CD4-positive, alpha-beta T cell (primary cell): ENCODE results near the gene MORN4. TPM values are rescaled to one million over a fixed set of nuclear protein-coding genes. Genes with fewer than 3 reads are reported as not detected.

Experiments
- ATAC-seq: fragments of 200-7000 bp; cut with Tn5 transposase; one replicate; pipeline ENCODE4 v1.10.0; 2022; ENCODE audit warnings: mild to moderate bottlenecking; ENCODE audit not compliant: poor library complexity
- CTCF ChIA-PET: fragments of 350-600 bp; sonication (Branson Sonifier 250); formaldehyde crosslinking; loops from one replicate; lab custom pipeline; 2021; ENCODE audit warnings: antibody characterized with exemption, inconsistent platforms; lab: Charles Lee
- POLR2A ChIA-PET: fragments of 350-600 bp; sonication (Branson Sonifier 250); formaldehyde crosslinking; loops from one replicate; lab custom pipeline; 2021; ENCODE audit warnings: antibody characterized with exemption, inconsistent platforms; lab: Charles Lee
- DNase-seq, 14 experiments: peaks; one replicate each; pipeline ENCODE4 v3.0.0-alpha.2; 2013 to 2020; ENCODE audit warnings: mixed read lengths in 2 of 14
- H3K27ac ChIP-seq, 2 donors: one replicate each; pipeline versions ENCODE4 v1.5.1 to v1.7.0; 2013; ENCODE audit warnings: low read length in 2 of 2, low read depth in 1 of 2, mild to moderate bottlenecking in 1 of 2
- H3K27me3 ChIP-seq, 2 experiments: 1 replicate in 1 of 2; 2 replicates in 1 of 2; pipeline versions ENCODE4 v1.6.1 to v1.7.0; 2013; ENCODE audit warnings: low read length in 2 of 2, control low read depth in 1 of 2, mild to moderate bottlenecking in 1 of 2, moderate library complexity in 1 of 2; ENCODE audit not compliant: insufficient read depth in 2 of 2, control insufficient read depth in 1 of 2
- H3K36me3 ChIP-seq: one replicate; pipeline ENCODE4 v1.6.1; 2013; ENCODE audit warnings: low read length, control low read depth; ENCODE audit not compliant: insufficient read depth
- H3K4me1 ChIP-seq: one replicate; pipeline ENCODE4 v1.6.1; 2013; ENCODE audit warnings: low read length, control low read depth; ENCODE audit not compliant: insufficient read depth
- H3K4me3 ChIP-seq: one replicate; pipeline ENCODE4 v1.5.1; 2013; ENCODE audit warnings: mild to moderate bottlenecking, low read length, moderate library complexity
- H3K9me3 ChIP-seq, 2 experiments: 1 replicate in 1 of 2; 2 replicates in 1 of 2; pipeline versions ENCODE4 v1.6.1 to v1.7.0; 2013; ENCODE audit warnings: low read length in 2 of 2, mild to moderate bottlenecking in 2 of 2, control low read depth in 1 of 2, moderate library complexity in 1 of 2; ENCODE audit not compliant: control insufficient read depth in 1 of 2, insufficient read depth in 1 of 2
- H3K27ac Mint-ChIP-seq: one replicate; pipeline ENCODE4 v1.8.0; 2020; ENCODE audit warnings: mixed read lengths
- H3K27me3 Mint-ChIP-seq: one replicate; pipeline ENCODE4 v1.8.0; 2021; ENCODE audit warnings: mixed read lengths
- H3K36me3 Mint-ChIP-seq: one replicate; pipeline ENCODE4 v1.8.0; 2021; ENCODE audit warnings: low read depth, mixed read lengths
- H3K4me1 Mint-ChIP-seq: one replicate; pipeline ENCODE4 v1.8.0; 2021; ENCODE audit warnings: low read depth, mixed read lengths
- H3K4me3 Mint-ChIP-seq: one replicate; pipeline ENCODE4 v1.8.0; 2020; ENCODE audit warnings: mild to moderate bottlenecking, mixed read lengths
- H3K9me3 Mint-ChIP-seq: one replicate; pipeline ENCODE4 v1.8.0; 2020; ENCODE audit warnings: mixed read lengths
- CTCF ChIP-seq: fragments of 200-600 bp; IDR thresholded peaks from one replicate; pipeline ENCODE4 v1.8.0; 2022; ENCODE audit warnings: antibody characterized with exemption, mild to moderate bottlenecking
- intact Hi-C, 2 experiments: fragments of 100-400 bp; cut with DNase I in 1 of 2; cut with micrococcal nuclease in 1 of 2; formaldehyde crosslinking; loops; one replicate each; pipeline versions ENCODE4 v1.15.1 to v1.9.0; 2023 to 2025; cut with DNase I, micrococcal nuclease
- total RNA-seq, 174 experiments: library from RNA in 2 of 174; stranded (reverse) in 2 of 174; gene quantifications; one replicate each; pipeline ENCODE4 v1.2.3 and lab custom pipeline; 2021 to 2026

The MORN4 gene
- total RNA-seq, 2 experiments from 2014 or later, result 0.36 to 0.39 TPM

- Histone ChIP-seq H3K27ac (no peak overlapping the region), H3K4me1 (peaks cover 9% of the 10 kb centered on the region), H3K9me3 (peaks cover 0 to 3% of the 10 kb centered on the region in 2 experiments), H3K4me3 (no peak overlapping the region), H3K36me3 (no peaks in the 10 kb centered on the region), H3K27me3 (no peaks in the 10 kb centered on the region)
- H3K9me3 Mint-ChIP-seq, result no peaks in the 10 kb centered on the region
- no peak overlapping the region for H3K4me3 Mint-ChIP-seq
- H3K27me3 Mint-ChIP-seq, result no peaks in the 10 kb centered on the region
- intact Hi-C loops, result no loop called here
- ChIA-PET CTCF (no interaction called here), POLR2A (no interaction called here)
- DNase-seq (no peak), ATAC-seq (no peak)
- H3K4me1 Mint-ChIP-seq, result peaks cover 9% of the 10 kb centered on the region
- H3K36me3 Mint-ChIP-seq, result peaks cover 2% of the 10 kb centered on the region
- H3K27ac Mint-ChIP-seq, result no peak overlapping the region
- TF ChIP-seq CTCF, result no peak
These were observed 5.1 kb downstream of the MORN4 start for GRCh38 chr10:97628228-97628627.

GRCh38 chr10:97627731-97628130 lies 5.6 kb downstream of the MORN4 start:
- no peak for TF ChIP-seq CTCF
- intact Hi-C loops, result no loop called here
- ChIA-PET POLR2A (no interaction called here), CTCF (no interaction called here)
- H3K27me3 ChIP-seq, result no peaks in the 10 kb centered on the region
- peaks cover 0 to under 1% of the 10 kb centered on the region in 2 experiments for H3K9me3 ChIP-seq
- H3K4me1 ChIP-seq, result peaks cover 4% of the 10 kb centered on the region
- Mint-ChIP-seq H3K27ac (no peak overlapping the region), H3K36me3 (no peaks in the 10 kb centered on the region), H3K27me3 (no peaks in the 10 kb centered on the region), H3K4me3 (no peak overlapping the region), H3K9me3 (no peaks in the 10 kb centered on the region), H3K4me1 (peaks cover 4% of the 10 kb centered on the region)
- H3K36me3 ChIP-seq, result no peaks in the 10 kb centered on the region
- no peak overlapping the region for H3K4me3 ChIP-seq
- H3K27ac ChIP-seq, result no peak overlapping the region
- no peak for ATAC-seq
- DNase-seq, result no peak

GRCh38 chr10:97623277-97623676 lies 10.0 kb downstream of the MORN4 start:
- POLR2A ChIA-PET, result no interaction called here
- H3K4me3 ChIP-seq, result no peak overlapping the region
- Mint-ChIP-seq H3K36me3 (no peaks in the 10 kb centered on the region), H3K9me3 (no peaks in the 10 kb centered on the region), H3K27me3 (no peaks in the 10 kb centered on the region), H3K4me3 (no peak overlapping the region), H3K27ac (no peak overlapping the region), H3K4me1 (no peaks in the 10 kb centered on the region)
- no peak for DNase-seq
- CTCF ChIA-PET, result no interaction called here
- H3K27ac ChIP-seq, result no peak overlapping the region
- no peaks in the 10 kb centered on the region for H3K27me3 ChIP-seq
- intact Hi-C loops, result no loop called here
- H3K36me3 ChIP-seq, result no peaks in the 10 kb centered on the region
- no peaks in the 10 kb centered on the region for H3K4me1 ChIP-seq
- no peaks in the 10 kb centered on the region for H3K9me3 ChIP-seq
- ATAC-seq, result no peak
- no peak for TF ChIP-seq CTCF
